Renal pelvis (tissue), 4 donors: ENCODE measurements around the gene HACD2. TPM values are rescaled to one million over a fixed set of nuclear protein-coding genes. Genes with fewer than 3 reads are reported as not detected.
"Not testable (repeated sequence)": the region's sequence is repeated elsewhere in the genome, so short reads cannot be mapped to it uniquely, and the experiment has no call there.

Source experiments
- DNase-seq: peaks from one replicate; pipeline ENCODE4 v3.0.0-alpha.2; 2013
- polyA plus RNA-seq, 3 donors: library from polyadenylated mRNA; unstranded; fragments of 120-200 nt; gene quantifications; one replicate each; pipeline ENCODE4 v1.2.1, GENCODE V29; 2013; ENCODE audit not compliant: insufficient read length in 3 of 3

The HACD2 gene
- polyA plus RNA-seq, 3 donors: 39.7 to 52.9 (median 50.8) TPM

GRCh38 chr3:123618768-123619484, 34.1 kb upstream of the HACD2 start:
- no peak for DNase-seq

GRCh38 chr3:123618076-123618708, 33.3 kb upstream of the HACD2 start:
- DNase-seq: no peak

- DNase-seq: no peak
Measured at GRCh38 chr3:123616593-123616992, 31.7 kb upstream of the HACD2 start.

GRCh38 chr3:123613543-123613942, 28.7 kb upstream of the HACD2 start:
- no peak for DNase-seq

GRCh38 chr3:123611674-123612073, 26.8 kb upstream of the HACD2 start:
- DNase-seq: not testable (repeated sequence)

- DNase-seq: no peak
Measured at GRCh38 chr3:123611082-123611481, 26.2 kb upstream of the HACD2 start.

GRCh38 chr3:123610331-123610730, 25.5 kb upstream of the HACD2 start:
- no peak for DNase-seq

GRCh38 chr3:123609063-123609462, 24.2 kb upstream of the HACD2 start:
- DNase-seq: no peak

- DNase-seq: no peak
Measured at GRCh38 chr3:123608263-123608937, 23.5 kb upstream of the HACD2 start.

GRCh38 chr3:123606527-123606926, 21.7 kb upstream of the HACD2 start:
- DNase-seq: no peak

- DNase-seq: no peak
Measured at GRCh38 chr3:123605789-123606234, 21.0 kb upstream of the HACD2 start.

GRCh38 chr3:123603153-123603552, 18.3 kb upstream of the HACD2 start:
- DNase-seq: not testable (repeated sequence)

GRCh38 chr3:123602325-123602724, 17.5 kb upstream of the HACD2 start:
- DNase-seq: no peak

- not testable (repeated sequence) for DNase-seq
Measured at GRCh38 chr3:123600863-123601262, 16.0 kb upstream of the HACD2 start.

- no peak for DNase-seq
Measured at GRCh38 chr3:123597561-123597960, 12.7 kb upstream of the HACD2 start.

GRCh38 chr3:123595396-123596180, 10.7 kb upstream of the HACD2 start:
- DNase-seq: no peak

GRCh38 chr3:123593381-123593780, 8.5 kb upstream of the HACD2 start:
- no peak for DNase-seq

GRCh38 chr3:123590685-123591450, 6.0 kb upstream of the HACD2 start:
- DNase-seq: no peak

GRCh38 chr3:123587401-123587800, 2.5 kb upstream of the HACD2 start:
- DNase-seq: no peak

GRCh38 chr3:123586968-123587367, 2.1 kb upstream of the HACD2 start:
- no peak for DNase-seq

GRCh38 chr3:123586131-123586530, 1.3 kb upstream of the HACD2 start:
- peak; percentile 43 for DNase-seq
